HUES64 (cell line): Measurements from ENCODE around the gene MSI2.

Source experiments
- H3K27ac ChIP-seq: 2 replicates; pipeline ENCODE4 v1.7.0; 2013; ENCODE audit warnings: low read depth, low read length, inconsistent platforms
- H3K27me3 ChIP-seq: 2 replicates; pipeline ENCODE4 v1.6.1; 2013; ENCODE audit warnings: mild to moderate bottlenecking, low read length; ENCODE audit not compliant: insufficient read depth
- H3K36me3 ChIP-seq: 2 replicates; pipeline ENCODE4 v1.6.1; 2013; ENCODE audit warnings: mild to moderate bottlenecking, low read length; ENCODE audit not compliant: insufficient read depth
- H3K4me1 ChIP-seq: 2 replicates; pipeline ENCODE4 v1.6.1; 2013; ENCODE audit warnings: mild to moderate bottlenecking, low read length, moderate library complexity; ENCODE audit not compliant: insufficient read depth
- H3K4me3 ChIP-seq: 2 replicates; pipeline ENCODE4 v1.5.1; 2013; ENCODE audit warnings: mild to moderate bottlenecking, low read length, moderate library complexity
- H3K9ac ChIP-seq: 2 replicates; pipeline ENCODE4 v1.6.1; 2013; ENCODE audit warnings: mild to moderate bottlenecking, low read depth, low read length
- H3K9me3 ChIP-seq: 2 replicates; pipeline ENCODE4 v1.6.1; 2013; ENCODE audit warnings: low read depth, low read length; ENCODE audit not compliant: insufficient read depth
- WGBS: fragments of 150-250, 120-280 bp; methylation state at CpG from one replicate; pipeline ENCODE4 v1.1.7; 2013; ENCODE audit warnings: missing lambda C conversion rate; 5-methylcytosine and 5-hydroxymethylcytosine counted together

Gene MSI2

DNA sequence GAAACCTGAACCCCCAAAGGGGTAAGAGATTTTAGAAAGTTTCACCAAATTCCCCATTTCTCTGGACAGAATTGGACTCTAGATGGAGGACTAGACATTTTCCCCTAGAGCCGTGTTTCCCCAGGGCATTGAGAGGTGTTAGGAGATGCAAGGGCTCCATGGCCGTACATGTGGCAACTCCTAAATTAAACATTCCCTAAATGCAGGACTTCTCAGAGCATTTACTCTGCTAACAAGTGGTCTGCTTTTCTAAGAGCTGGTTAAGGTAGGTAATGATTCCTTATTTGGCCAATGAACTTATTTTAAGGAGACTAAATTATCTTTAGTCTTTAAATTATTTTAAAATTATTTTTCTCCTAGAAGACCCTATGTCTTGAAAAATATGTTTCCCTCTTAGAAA, 200.9 kb downstream of the MSI2 start:
- no peak overlapping the region for H3K27ac ChIP-seq
- WGBS, result 77% methylated on average over 2 of the region's 2 CpGs

DNA sequence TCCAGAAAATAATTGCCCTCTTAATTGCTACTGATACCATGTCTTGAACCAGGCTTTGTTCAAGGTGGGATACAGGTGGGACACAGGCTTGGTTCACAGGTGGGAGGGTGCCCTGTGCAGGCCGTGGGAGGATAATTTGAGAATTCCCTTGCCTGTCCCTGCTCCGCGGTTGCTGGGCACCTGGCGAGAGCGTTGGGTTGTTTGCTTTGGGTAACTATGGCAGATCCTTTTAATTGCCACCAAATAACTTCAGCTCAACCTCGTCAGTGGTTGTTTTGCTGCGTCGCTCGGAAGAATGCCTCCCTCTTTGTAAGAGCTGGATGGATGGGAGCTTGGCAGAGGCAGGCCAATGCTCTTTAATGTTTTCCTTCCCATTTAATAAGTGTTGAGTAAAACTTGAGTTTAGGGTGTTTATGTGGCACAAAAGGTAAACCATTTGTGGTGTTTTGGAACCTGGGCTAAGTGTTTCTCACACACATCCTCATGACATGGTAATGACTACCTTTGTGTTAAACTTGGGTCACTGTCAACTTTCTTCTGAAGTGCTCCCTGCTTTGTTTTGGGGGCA, 202.5 kb downstream of the MSI2 start:
- no peak overlapping the region for H3K27ac ChIP-seq
- H3K9me3 ChIP-seq, result no peaks in the 10 kb centered on the region
- H3K36me3 ChIP-seq, result no peaks in the 10 kb centered on the region
- H3K9ac ChIP-seq, result no peak overlapping the region
- WGBS, result 98% methylated on average over 9 of the region's 9 CpGs
- no peak overlapping the region for H3K4me3 ChIP-seq
- H3K4me1 ChIP-seq, result peaks cover 4% of the 10 kb centered on the region; the same call in 1 of the 2 replicates
- H3K27me3 ChIP-seq, result no peaks in the 10 kb centered on the region

More for the DNA sequence above, 200.9 kb downstream of the MSI2 start:
- Histone ChIP-seq H3K36me3 (no peaks in the 10 kb centered on the region), H3K4me1 (peaks cover 4% of the 10 kb centered on the region; the same call in 1 of the 2 replicates), H3K27me3 (no peaks in the 10 kb centered on the region), H3K9me3 (no peaks in the 10 kb centered on the region), H3K4me3 (no peak overlapping the region), H3K9ac (no peak overlapping the region)

DNA sequence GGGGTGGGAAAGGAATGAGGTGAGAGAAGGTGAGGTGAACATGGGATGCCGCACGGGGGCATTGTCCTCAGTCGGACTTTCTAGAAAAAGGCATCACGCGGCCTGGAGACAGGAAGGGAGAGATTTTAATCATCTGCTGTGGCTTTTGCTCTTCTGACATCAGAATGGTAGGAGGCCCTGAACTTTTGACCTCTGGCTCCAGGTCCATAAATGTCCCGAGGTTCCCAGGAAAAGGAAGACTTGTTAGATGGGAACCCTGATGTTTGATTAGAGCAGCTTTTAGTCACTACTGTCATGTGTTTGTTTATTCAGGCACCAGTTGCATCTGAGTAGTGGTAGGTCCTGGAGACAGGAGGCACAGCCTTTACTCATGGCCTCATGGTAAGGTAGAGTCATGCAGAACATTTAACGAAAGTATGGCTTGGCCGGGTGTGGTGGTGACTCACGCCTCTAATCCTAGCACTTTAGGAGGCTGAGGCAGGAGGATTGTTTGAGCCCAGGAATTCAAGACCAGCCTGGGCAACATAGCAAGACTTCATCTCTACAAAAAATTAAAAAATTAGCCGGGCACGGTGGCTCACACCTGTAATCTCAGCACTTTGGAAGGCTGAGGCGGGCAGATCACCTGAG, 203.1 kb downstream of the MSI2 start:
- no peak overlapping the region for H3K27ac ChIP-seq
- no peaks in the 10 kb centered on the region for H3K9me3 ChIP-seq
- H3K4me1 ChIP-seq, result peaks cover 4% of the 10 kb centered on the region; the same call in 1 of the 2 replicates
- no peaks in the 10 kb centered on the region for H3K36me3 ChIP-seq
- H3K4me3 ChIP-seq, result no peak overlapping the region
- H3K27me3 ChIP-seq, result no peaks in the 10 kb centered on the region
- no peak overlapping the region for H3K9ac ChIP-seq
- WGBS, result 91% methylated on average over 12 of the region's 12 CpGs

DNA sequence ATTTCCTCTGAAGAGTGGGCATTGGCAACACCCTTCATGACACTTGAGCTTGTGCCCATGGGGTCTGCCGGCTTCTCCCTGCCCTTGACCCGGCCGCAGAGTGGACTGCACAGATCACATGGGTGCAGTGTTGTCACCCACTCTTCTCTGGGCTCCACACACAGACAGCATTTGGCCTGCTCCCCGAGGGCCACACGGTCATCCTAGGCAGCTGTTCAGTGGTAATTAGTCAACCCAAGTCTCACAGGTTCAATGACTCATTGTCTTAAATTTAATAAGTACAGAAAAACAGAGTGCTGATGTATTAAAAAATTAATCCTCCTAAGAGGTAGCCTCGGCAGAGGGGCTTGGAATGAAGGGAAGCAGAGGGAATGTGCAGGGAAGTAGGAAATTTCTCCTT, 204.8 kb downstream of the MSI2 start:
- 95% methylated on average over 6 of the region's 6 CpGs for WGBS
- Histone ChIP-seq H3K27me3 (no peaks in the 10 kb centered on the region), H3K9ac (no peak overlapping the region), H3K4me1 (peaks cover 17% of the 10 kb centered on the region), H3K27ac (no peak overlapping the region), H3K9me3 (no peaks in the 10 kb centered on the region), H3K36me3 (no peaks in the 10 kb centered on the region), H3K4me3 (no peak overlapping the region)

DNA sequence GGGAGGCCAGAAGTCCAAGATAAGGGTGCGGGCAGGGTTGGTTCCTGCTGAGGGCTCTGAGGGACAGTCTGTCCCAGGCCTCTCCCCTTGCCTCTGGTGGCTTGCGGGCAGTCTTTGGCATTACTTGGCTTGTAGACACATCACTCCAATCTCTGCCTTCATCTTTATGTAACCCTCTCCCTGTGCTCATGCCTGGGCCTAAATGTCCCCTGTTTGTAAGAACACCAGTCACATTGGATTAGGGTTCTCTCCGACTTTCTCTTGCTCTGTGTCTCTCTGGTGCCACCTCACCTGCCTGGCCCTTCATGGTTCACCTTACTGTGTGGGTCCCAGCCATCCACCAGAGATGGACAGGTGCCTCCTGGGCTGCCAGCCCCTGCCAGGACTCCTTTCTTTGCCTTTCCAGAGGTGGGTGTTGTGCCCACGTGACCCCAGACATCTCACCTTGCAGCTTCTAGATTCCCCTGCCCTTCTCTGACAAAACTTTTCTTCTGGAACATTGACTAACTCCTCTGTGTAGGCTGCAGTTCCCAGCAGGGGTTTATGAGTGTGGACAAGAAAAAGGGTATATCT, 205.8 kb downstream of the MSI2 start:
- 95% methylated on average over 4 of the region's 4 CpGs for WGBS
- Histone ChIP-seq H3K27ac (no peak overlapping the region), H3K36me3 (no peaks in the 10 kb centered on the region), H3K4me3 (no peak overlapping the region), H3K9ac (no peak overlapping the region), H3K9me3 (no peaks in the 10 kb centered on the region), H3K27me3 (no peaks in the 10 kb centered on the region), H3K4me1 (peaks cover 26% of the 10 kb centered on the region)

DNA sequence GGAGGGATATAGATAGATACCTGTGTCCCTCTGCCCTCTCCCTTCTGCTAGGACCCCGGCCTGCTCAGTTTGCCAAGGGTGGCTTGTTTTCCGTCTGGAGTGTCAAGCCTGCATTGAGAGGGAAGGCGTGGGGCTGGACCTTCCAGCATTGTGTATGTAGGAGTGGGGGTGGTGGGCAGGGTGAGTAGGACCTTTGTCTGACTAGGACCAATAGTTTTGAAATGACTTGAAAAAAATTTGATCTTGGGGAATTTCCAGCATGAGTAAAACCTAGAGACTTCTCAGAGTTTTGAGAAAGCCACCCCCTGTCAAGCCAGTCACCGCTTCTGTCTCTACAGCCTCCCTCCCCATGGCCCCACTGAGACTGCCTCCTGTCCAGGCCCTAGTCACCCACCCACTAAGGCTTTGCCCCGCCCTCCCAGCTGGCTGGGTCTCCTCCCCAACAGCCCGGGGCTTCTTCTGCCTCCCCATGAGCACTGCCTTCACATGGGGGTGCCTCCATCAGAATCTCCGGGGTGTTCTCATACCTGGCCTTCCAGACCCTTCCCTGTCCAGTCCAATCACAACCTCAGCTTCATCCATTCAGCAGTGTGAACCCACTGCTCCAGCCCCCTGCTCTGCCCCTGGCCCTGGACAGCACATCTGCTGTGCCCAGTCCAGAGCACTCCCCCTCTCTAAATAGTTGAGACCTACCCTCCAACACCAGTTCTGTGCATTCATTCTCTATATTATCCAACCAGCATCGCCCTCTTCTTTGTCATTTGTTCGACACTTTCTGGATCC, 207.0 kb downstream of the MSI2 start:
- peaks cover 34% of the 10 kb centered on the region for H3K4me1 ChIP-seq
- no peak overlapping the region for H3K9ac ChIP-seq
- no peak overlapping the region for H3K4me3 ChIP-seq
- no peaks in the 10 kb centered on the region for H3K27me3 ChIP-seq
- no peak overlapping the region for H3K27ac ChIP-seq
- H3K9me3 ChIP-seq, result no peaks in the 10 kb centered on the region
- WGBS, result 77% methylated on average over 9 of the region's 9 CpGs
- no peaks in the 10 kb centered on the region for H3K36me3 ChIP-seq

DNA sequence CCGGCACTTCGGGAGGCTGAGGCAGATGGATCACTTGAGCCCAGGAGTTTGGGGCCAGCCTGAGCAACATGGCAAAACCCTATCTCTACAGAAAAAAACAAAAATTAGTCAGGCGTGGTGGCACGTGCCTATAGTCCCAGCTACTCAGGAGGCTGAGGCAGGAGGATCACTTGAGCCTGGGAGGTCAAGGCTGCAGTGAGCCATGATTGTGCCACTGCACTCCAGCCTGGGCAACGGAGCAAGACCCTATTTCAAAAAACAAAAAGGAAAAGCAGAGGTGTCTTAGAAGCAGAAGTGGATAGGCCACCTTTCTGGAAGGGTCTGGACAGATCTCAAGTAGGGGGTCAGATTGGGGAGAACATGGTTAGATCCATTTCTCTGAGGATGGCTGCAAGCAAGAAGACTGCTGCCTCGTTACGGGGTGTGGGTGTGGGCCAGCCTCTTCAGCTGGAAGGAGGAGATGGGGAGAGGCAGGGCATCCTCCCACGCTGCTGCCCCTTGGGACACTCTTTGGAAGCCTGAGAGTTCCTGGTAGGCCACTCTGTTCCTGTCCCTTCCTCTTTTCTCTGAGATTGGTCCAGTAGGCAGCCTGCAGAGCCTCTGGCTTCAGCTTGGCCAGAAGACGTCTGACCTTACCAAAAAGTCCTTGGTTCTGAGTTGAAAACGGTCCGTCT, 208.0 kb downstream of the MSI2 start:
- Histone ChIP-seq H3K36me3 (no peaks in the 10 kb centered on the region), H3K9me3 (no peaks in the 10 kb centered on the region), H3K9ac (no peak overlapping the region), H3K4me3 (no peak overlapping the region), H3K27ac (no peak overlapping the region), H3K4me1 (peaks cover 40% of the 10 kb centered on the region), H3K27me3 (no peaks in the 10 kb centered on the region)
- 93% methylated on average over 11 of the region's 11 CpGs for WGBS

DNA sequence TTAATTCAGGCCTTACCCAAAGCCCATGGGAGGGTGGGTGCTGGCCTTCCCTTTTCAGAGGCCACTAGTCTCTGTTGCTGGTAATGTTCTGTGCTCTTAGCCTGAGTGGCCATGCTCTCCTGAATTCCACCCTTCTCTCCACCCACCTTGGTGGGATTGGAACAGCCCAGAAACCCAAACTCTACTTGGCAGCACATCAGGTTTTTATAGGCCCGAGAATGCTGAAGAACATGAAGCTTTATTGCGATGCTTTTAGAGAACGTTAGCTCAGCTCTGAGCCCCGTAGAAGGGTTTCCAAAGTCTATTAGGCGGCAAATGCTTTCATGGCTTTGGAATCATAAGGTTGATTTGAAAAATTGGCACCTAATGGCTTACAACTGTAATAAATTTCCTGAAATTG, 209.3 kb downstream of the MSI2 start:
- H3K27ac ChIP-seq, result peak overlapping the region; percentile 97
- H3K9ac ChIP-seq, result peak overlapping the region; percentile 29
- H3K27me3 ChIP-seq, result no peaks in the 10 kb centered on the region
- WGBS, result 72% methylated on average over 5 of the region's 5 CpGs
- H3K36me3 ChIP-seq, result no peaks in the 10 kb centered on the region
- peaks cover 45% of the 10 kb centered on the region for H3K4me1 ChIP-seq
- H3K9me3 ChIP-seq, result no peaks in the 10 kb centered on the region
- H3K4me3 ChIP-seq, result peak overlapping the region; percentile 29

DNA sequence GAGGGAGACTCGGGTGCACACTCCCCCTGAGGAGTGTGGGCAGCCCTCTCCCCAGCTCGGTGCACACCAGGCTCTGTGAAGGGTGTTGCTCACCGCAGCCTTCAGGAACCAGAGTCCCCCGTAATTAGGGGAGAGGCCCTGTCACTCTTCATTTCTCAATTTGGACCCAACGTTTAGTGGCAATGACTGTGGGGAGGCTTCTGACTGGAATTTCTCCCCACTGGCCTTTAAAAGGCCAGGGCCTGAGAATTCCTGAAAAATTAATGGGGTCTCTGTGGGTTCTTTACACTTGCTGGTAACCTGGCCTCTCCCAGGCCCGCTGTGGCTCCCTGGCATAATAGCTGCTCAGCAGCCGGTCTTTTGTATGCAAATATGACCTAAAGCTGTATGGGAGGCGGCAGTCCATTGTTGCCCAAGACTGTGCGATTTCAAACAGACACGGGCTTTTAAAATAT, 209.7 kb downstream of the MSI2 start:
- 8% methylated on average over 10 of the region's 10 CpGs for WGBS
- no peaks in the 10 kb centered on the region for H3K36me3 ChIP-seq
- no peaks in the 10 kb centered on the region for H3K9me3 ChIP-seq
- H3K27ac ChIP-seq, result peak overlapping the region; percentile 97
- H3K9ac ChIP-seq, result peak overlapping the region; percentile 29
- H3K4me3 ChIP-seq, result peak overlapping the region; percentile 29
- H3K27me3 ChIP-seq, result no peaks in the 10 kb centered on the region
- H3K4me1 ChIP-seq, result peaks cover 49% of the 10 kb centered on the region

DNA sequence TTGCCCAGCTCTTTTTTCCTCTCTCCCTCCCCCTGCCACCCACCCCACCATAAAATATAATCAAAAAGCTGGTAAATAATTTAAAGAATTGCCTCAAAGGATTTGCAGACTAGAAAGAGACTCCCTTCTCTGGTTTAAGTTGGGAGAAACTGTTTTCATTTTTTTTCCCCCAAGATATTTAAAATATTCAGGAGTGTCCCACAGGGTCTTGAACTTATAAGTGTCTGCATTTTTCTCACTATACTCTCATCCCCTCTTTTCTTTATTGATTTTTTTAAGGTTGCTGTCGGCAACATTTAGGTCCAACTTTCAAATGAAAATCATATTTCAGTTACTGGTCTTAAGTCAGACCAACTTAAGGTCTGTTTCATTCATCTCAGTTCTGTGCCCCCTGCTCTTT, 210.2 kb downstream of the MSI2 start:
- Histone ChIP-seq H3K36me3 (no peaks in the 10 kb centered on the region), H3K27ac (peak overlapping the region; percentile 67), H3K4me1 (peaks cover 51% of the 10 kb centered on the region), H3K4me3 (no peak overlapping the region), H3K27me3 (no peaks in the 10 kb centered on the region), H3K9ac (no peak overlapping the region), H3K9me3 (no peaks in the 10 kb centered on the region)
- 73% methylated on average over 1 of the region's 1 CpG for WGBS

DNA sequence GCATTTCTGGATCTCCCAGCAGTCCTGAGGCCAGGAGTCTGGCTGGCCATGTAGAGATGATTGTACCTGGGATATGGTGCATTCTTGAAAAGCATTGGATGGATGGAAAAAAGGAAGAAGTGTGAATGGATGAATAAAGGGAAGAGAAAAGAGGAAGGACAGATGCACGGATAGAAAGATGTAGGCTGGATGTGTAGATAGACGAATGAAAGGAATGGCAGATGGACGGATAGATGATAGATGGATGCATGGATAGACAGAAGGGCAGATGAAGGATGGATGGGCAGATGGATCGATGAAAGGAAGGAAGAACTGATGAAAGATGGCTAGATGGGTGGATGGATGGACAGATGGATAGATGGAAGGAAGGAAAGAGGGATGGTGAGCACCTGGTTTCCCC, 210.9 kb downstream of the MSI2 start:
- Histone ChIP-seq H3K9ac (no peak overlapping the region), H3K4me3 (no peak overlapping the region), H3K9me3 (no peaks in the 10 kb centered on the region), H3K27me3 (no peaks in the 10 kb centered on the region), H3K4me1 (peaks cover 58% of the 10 kb centered on the region), H3K27ac (no peak overlapping the region), H3K36me3 (no peaks in the 10 kb centered on the region)
- WGBS, result 93% methylated on average over 4 of the region's 4 CpGs
